H9 (cell line): Measurements from ENCODE around the gene TAGLN3. TPM values are rescaled to one million over a fixed set of nuclear protein-coding genes. Genes with fewer than 3 reads are reported as not detected.

Experiments
- DNase-seq: peaks from one replicate; pipeline ENCODE4 v3.0.0-alpha.2; 2017
- H2AFZ ChIP-seq: one replicate; pipeline ENCODE4 v1.6.1; 2013; ENCODE audit warnings: mild to moderate bottlenecking, low read length, control low read depth, moderate library complexity
- H2AK5ac ChIP-seq: 2 replicates; pipeline ENCODE4 v1.6.1; 2013; ENCODE audit warnings: low read length, control low read depth, mixed read lengths; ENCODE audit not compliant: insufficient read length
- H2BK120ac ChIP-seq: one replicate; pipeline ENCODE4 v1.6.1; 2013; ENCODE audit warnings: low read depth, mild to moderate bottlenecking, low read length, control low read depth, inconsistent platforms; ENCODE audit not compliant: poor library complexity, severe bottlenecking
- H2BK12ac ChIP-seq: 2 replicates; pipeline ENCODE4 v1.6.1; 2013; ENCODE audit warnings: low read length, control low read depth, mixed read lengths, low read depth; ENCODE audit not compliant: insufficient read length
- H2BK15ac ChIP-seq: 2 replicates; pipeline ENCODE4 v1.6.1; 2013; ENCODE audit warnings: low read depth, low read length, control low read depth
- H2BK20ac ChIP-seq: one replicate; pipeline ENCODE4 v1.6.1; 2013; ENCODE audit warnings: low read depth, mild to moderate bottlenecking, low read length, control low read depth, inconsistent platforms; ENCODE audit not compliant: poor library complexity, severe bottlenecking
- H2BK5ac ChIP-seq: 2 replicates; pipeline ENCODE4 v1.6.1; 2013; ENCODE audit warnings: low read length, control low read depth, mixed read lengths; ENCODE audit not compliant: insufficient read length
- H3K14ac ChIP-seq: 2 replicates; pipeline ENCODE4 v1.6.1; 2013; ENCODE audit warnings: low read length, control low read depth; ENCODE audit not compliant: insufficient read depth
- H3K18ac ChIP-seq: 2 replicates; pipeline ENCODE4 v1.6.1; 2013; ENCODE audit warnings: low read depth, mild to moderate bottlenecking, mixed read lengths, low read length, control low read depth; ENCODE audit not compliant: insufficient read length
- H3K23ac ChIP-seq: 2 replicates; pipeline ENCODE4 v1.6.1; 2013; ENCODE audit warnings: low read length, control low read depth, mixed read lengths, low read depth; ENCODE audit not compliant: insufficient read length
- H3K23me2 ChIP-seq: 2 replicates; pipeline ENCODE4 v1.6.1; 2013; ENCODE audit warnings: low read depth, mild to moderate bottlenecking, mixed read lengths, low read length, control low read depth; ENCODE audit not compliant: insufficient read length, poor library complexity, severe bottlenecking
- H3K27ac ChIP-seq: 2 replicates; pipeline ENCODE4 v1.5.1; 2013; ENCODE audit warnings: low read length, control low read depth, mixed read lengths, low read depth; ENCODE audit not compliant: insufficient read length
- H3K27me3 ChIP-seq: 2 replicates; pipeline ENCODE4 v1.6.1; 2013; ENCODE audit warnings: low read length, control low read depth, inconsistent platforms; ENCODE audit not compliant: insufficient read depth
- H3K4ac ChIP-seq: 2 replicates; pipeline ENCODE4 v1.6.1; 2013; ENCODE audit warnings: low read depth, mild to moderate bottlenecking, control low read depth, inconsistent platforms, low read length, moderate library complexity
- H3K4me1 ChIP-seq: 2 replicates; pipeline ENCODE4 v1.6.1; 2013; ENCODE audit warnings: low read length, control low read depth, inconsistent platforms; ENCODE audit not compliant: insufficient read depth
- H3K4me2 ChIP-seq: 2 replicates; pipeline ENCODE4 v1.6.1; 2013; ENCODE audit warnings: low read length, control low read depth, mixed read lengths; ENCODE audit not compliant: insufficient read length, insufficient read depth
- H3K56ac ChIP-seq: 2 replicates; pipeline ENCODE4 v1.6.1; 2013; ENCODE audit warnings: low read depth, mild to moderate bottlenecking, mixed read lengths, low read length, control low read depth; ENCODE audit not compliant: insufficient read length
- H3K79me1 ChIP-seq: 2 replicates; pipeline ENCODE4 v1.6.1; 2013; ENCODE audit warnings: low read depth, mild to moderate bottlenecking, moderate library complexity, low read length, control low read depth, inconsistent platforms; ENCODE audit not compliant: insufficient read depth, poor library complexity, severe bottlenecking
- H3K79me2 ChIP-seq: 2 replicates; pipeline ENCODE4 v1.6.1; 2013; ENCODE audit warnings: low read length, control low read depth, inconsistent platforms; ENCODE audit not compliant: insufficient read depth
- H3K9ac ChIP-seq: 2 replicates; pipeline ENCODE4 v1.6.1; 2013; ENCODE audit warnings: low read length, control low read depth, mixed read lengths; ENCODE audit not compliant: insufficient read length; ENCODE audit errors: extremely low read depth
- H3K9me3 ChIP-seq: one replicate; pipeline ENCODE4 v1.6.1; 2013; ENCODE audit warnings: low read depth, low read length, inconsistent platforms; ENCODE audit not compliant: control insufficient read depth
- H3T11ph ChIP-seq: one replicate; pipeline ENCODE4 v1.6.1; 2013; ENCODE audit warnings: mild to moderate bottlenecking, low read length, control low read depth, inconsistent platforms
- H4K20me1 ChIP-seq: one replicate; pipeline ENCODE4 v1.6.1; 2013; ENCODE audit not compliant: control insufficient read depth, insufficient read length, insufficient read depth
- H4K5ac ChIP-seq: 2 replicates; pipeline ENCODE4 v1.6.1; 2013; ENCODE audit warnings: low read depth, mild to moderate bottlenecking, mixed read lengths, low read length, control low read depth; ENCODE audit not compliant: insufficient read length
- H4K8ac ChIP-seq: replicated peaks from 2 replicates; pipeline ENCODE4 v1.6.1; 2013; ENCODE audit warnings: low read length, control low read depth, mixed read lengths, low read depth; ENCODE audit not compliant: insufficient read length
- H4K91ac ChIP-seq: 2 replicates; pipeline ENCODE4 v1.6.1; 2013; ENCODE audit warnings: low read depth, mild to moderate bottlenecking, moderate library complexity, mixed read lengths, low read length, control low read depth; ENCODE audit not compliant: insufficient read length
- H3K27ac Mint-ChIP-seq, 3 experiments: 2 replicates in 2 of 3; 3 replicates in 1 of 3; pipeline ENCODE4 v1.8.0; 2020 to 2021; ENCODE audit warnings: mixed read lengths in 3 of 3, mild to moderate bottlenecking in 1 of 3, moderate library complexity in 1 of 3
- H3K27me3 Mint-ChIP-seq: 2 replicates; pipeline ENCODE4 v1.8.0; 2021; ENCODE audit warnings: low read depth, mild to moderate bottlenecking, moderate library complexity, mixed read lengths
- H3K36me3 Mint-ChIP-seq, 3 experiments: 2 replicates in 2 of 3; 3 replicates in 1 of 3; pipeline ENCODE4 v1.8.0; 2020 to 2021; ENCODE audit warnings: low read depth in 3 of 3, mixed read lengths in 3 of 3; ENCODE audit not compliant: insufficient read depth in 1 of 3
- H3K4me1 Mint-ChIP-seq, 2 experiments: 2 replicates each; pipeline ENCODE4 v1.8.0; 2020; ENCODE audit warnings: mixed read lengths in 2 of 2
- H3K4me3 Mint-ChIP-seq, 2 experiments: 2 replicates in 1 of 2; 3 replicates in 1 of 2; pipeline ENCODE4 v1.8.0; 2020 to 2021; ENCODE audit warnings: mild to moderate bottlenecking in 2 of 2, mixed read lengths in 2 of 2, moderate library complexity in 1 of 2
- H3K9me3 Mint-ChIP-seq, 2 experiments: 2 replicates in 1 of 2; 3 replicates in 1 of 2; pipeline ENCODE4 v1.8.0; 2020; ENCODE audit warnings: mild to moderate bottlenecking in 2 of 2, mixed read lengths in 2 of 2, moderate library complexity in 1 of 2
- CTCF ChIP-seq: fragments of 200-600 bp; sonication (generic); conservative IDR thresholded peaks from 3 replicates; pipeline ENCODE4 v1.8.0; 2021; ENCODE audit warnings: antibody characterized with exemption, mild to moderate bottlenecking
- WGBS: extraction: QIAGEN DNeasy Blood & Tissue Kit; methylation state at CpG from one replicate; pipeline ENCODE4 v1.1.7; 2013; ENCODE audit warnings: missing lambda C conversion rate, low lambda C conversion rate, mixed read lengths; ENCODE audit not compliant: insufficient read length; ENCODE audit errors: extremely low coverage; 5-methylcytosine and 5-hydroxymethylcytosine counted together
- total RNA-seq: library from RNA; stranded (reverse); gene quantifications from 2 replicates; pipeline ENCODE4 v1.2.1, GENCODE V29; 2021

TAGLN3 gene
- total RNA-seq, 1 experiment from 2014 or later: 6.4 TPM

GRCh38 chr3:112027142-112027541, 28.4 kb downstream of the TAGLN3 start:
- Histone ChIP-seq H3K4me1 (no peaks in the 10 kb centered on the region), H3K9me3 (no peaks in the 10 kb centered on the region), H2BK20ac (no peak overlapping the region), H3K14ac (no peak overlapping the region), H3K56ac (no peak overlapping the region), H3K27me3 (no peaks in the 10 kb centered on the region; the same call in 1 of the 2 replicates), H3K4me2 (no peak overlapping the region), H2AFZ (no peak overlapping the region), H4K20me1 (no peaks in the 10 kb centered on the region), H4K5ac (no peak overlapping the region), H2AK5ac (no peak overlapping the region), H3K27ac (no peak overlapping the region), H3K23ac (no peak overlapping the region), H3K4ac (no peak overlapping the region), H3K79me1 (no peaks in the 10 kb centered on the region), H3K23me2 (no peaks in the 10 kb centered on the region), H3T11ph (no peak overlapping the region), H2BK12ac (no peak overlapping the region), H4K8ac (no peak overlapping the region), H3K79me2 (no peaks in the 10 kb centered on the region), H2BK120ac (no peak overlapping the region), H2BK5ac (no peak overlapping the region), H3K18ac (no peak overlapping the region), H4K91ac (no peak overlapping the region), H2BK15ac (no peak overlapping the region), H3K9ac (no peak overlapping the region)
- Mint-ChIP-seq H3K36me3 (peaks cover 0 to 2% (median under 1%) of the 10 kb centered on the region in 3 experiments; a peak in 5 of 7 replicates), H3K9me3 (peaks cover 1 to 2% of the 10 kb centered on the region in 2 experiments; a peak in 3 of 5 replicates), H3K4me1 (no peaks in the 10 kb centered on the region), H3K27me3 (no peaks in the 10 kb centered on the region), H3K27ac (no peak overlapping the region), H3K4me3 (no peak overlapping the region)
- WGBS: no CpG with 5 or more reads among the region's 4 CpGs
- TF ChIP-seq CTCF: no peak
- no peak for DNase-seq
